HL-60 (cell line): ENCODE data around the gene PLOD1.

Source experiments
- CTCF ChIP-seq: IDR thresholded peaks from one replicate; pipeline ENCODE4 v1.5.1; 2011; ENCODE audit warnings: low read length, control low read depth, inconsistent platforms; ENCODE audit not compliant: insufficient read depth
- POLR2AphosphoS5 ChIP-seq: IDR thresholded peaks from 2 replicates; pipeline ENCODE4 v1.6.1; 2012; ENCODE audit warnings: low read depth
- TF ChIP-seq, protein P1 (sequence below): IDR thresholded peaks from 2 replicates; pipeline ENCODE4 v1.6.1; 2012; ENCODE audit warnings: low read depth; ENCODE audit not compliant: insufficient replicate concordance

GRCh38 chr1:11984576-11984975 lies 50.1 kb downstream of the PLOD1 start:
- no peak for TF ChIP-seq CTCF
- no peak for TF ChIP-seq POLR2AphosphoS5
- TF ChIP-seq, protein P1, sequence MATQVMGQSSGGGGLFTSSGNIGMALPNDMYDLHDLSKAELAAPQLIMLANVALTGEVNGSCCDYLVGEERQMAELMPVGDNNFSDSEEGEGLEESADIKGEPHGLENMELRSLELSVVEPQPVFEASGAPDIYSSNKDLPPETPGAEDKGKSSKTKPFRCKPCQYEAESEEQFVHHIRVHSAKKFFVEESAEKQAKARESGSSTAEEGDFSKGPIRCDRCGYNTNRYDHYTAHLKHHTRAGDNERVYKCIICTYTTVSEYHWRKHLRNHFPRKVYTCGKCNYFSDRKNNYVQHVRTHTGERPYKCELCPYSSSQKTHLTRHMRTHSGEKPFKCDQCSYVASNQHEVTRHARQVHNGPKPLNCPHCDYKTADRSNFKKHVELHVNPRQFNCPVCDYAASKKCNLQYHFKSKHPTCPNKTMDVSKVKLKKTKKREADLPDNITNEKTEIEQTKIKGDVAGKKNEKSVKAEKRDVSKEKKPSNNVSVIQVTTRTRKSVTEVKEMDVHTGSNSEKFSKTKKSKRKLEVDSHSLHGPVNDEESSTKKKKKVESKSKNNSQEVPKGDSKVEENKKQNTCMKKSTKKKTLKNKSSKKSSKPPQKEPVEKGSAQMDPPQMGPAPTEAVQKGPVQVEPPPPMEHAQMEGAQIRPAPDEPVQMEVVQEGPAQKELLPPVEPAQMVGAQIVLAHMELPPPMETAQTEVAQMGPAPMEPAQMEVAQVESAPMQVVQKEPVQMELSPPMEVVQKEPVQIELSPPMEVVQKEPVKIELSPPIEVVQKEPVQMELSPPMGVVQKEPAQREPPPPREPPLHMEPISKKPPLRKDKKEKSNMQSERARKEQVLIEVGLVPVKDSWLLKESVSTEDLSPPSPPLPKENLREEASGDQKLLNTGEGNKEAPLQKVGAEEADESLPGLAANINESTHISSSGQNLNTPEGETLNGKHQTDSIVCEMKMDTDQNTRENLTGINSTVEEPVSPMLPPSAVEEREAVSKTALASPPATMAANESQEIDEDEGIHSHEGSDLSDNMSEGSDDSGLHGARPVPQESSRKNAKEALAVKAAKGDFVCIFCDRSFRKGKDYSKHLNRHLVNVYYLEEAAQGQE: no peak
